Astrocyte (in vitro differentiated cells and primary cell): ENCODE data around the gene SMIM35. TPM values are rescaled to one million over a fixed set of nuclear protein-coding genes. Genes with fewer than 3 reads are reported as not detected.

Experiments used
- DNase-seq: peaks from one replicate; pipeline ENCODE4 v3.0.0-alpha.2; 2010; ENCODE audit warnings: low read depth
- FAIRE-seq: peaks from 2 replicates; lab custom pipeline; 2011; peaks lifted over from hg19 to GRCh38; lab: Jason Lieb, UNC
- H2AFZ ChIP-seq: 2 replicates; pipeline ENCODE4 v1.6.0; 2012; ENCODE audit warnings: low read depth, low read length, inconsistent platforms
- H3K27ac ChIP-seq: 2 replicates; pipeline ENCODE4 v1.5.1; 2011; ENCODE audit warnings: low read depth, low read length, inconsistent platforms
- H3K27me3 ChIP-seq: 2 replicates; pipeline ENCODE4 v1.6.0; 2011; ENCODE audit warnings: low read length, inconsistent platforms; ENCODE audit not compliant: insufficient read depth
- H3K36me3 ChIP-seq: 2 replicates; pipeline ENCODE4 v1.5.1; 2011; ENCODE audit warnings: low read length, inconsistent platforms; ENCODE audit not compliant: insufficient read depth
- H3K4me1 ChIP-seq: 2 replicates; pipeline ENCODE4 v1.5.1; 2011; ENCODE audit warnings: low read length, inconsistent platforms; ENCODE audit not compliant: insufficient read depth
- H3K4me2 ChIP-seq: 2 replicates; pipeline ENCODE4 v1.6.0; 2012; ENCODE audit warnings: low read length, inconsistent platforms
- H3K4me3 ChIP-seq: 2 replicates; pipeline ENCODE4 v1.5.1; 2011; ENCODE audit warnings: low read depth, mild to moderate bottlenecking, low read length, inconsistent platforms; ENCODE audit not compliant: insufficient read depth
- H3K79me2 ChIP-seq: 2 replicates; pipeline ENCODE4 v1.6.0; 2012; ENCODE audit warnings: mild to moderate bottlenecking, low read length, inconsistent platforms; ENCODE audit not compliant: insufficient read depth
- H3K9ac ChIP-seq: 2 replicates; pipeline ENCODE4 v1.6.0; 2012; ENCODE audit warnings: mild to moderate bottlenecking, low read length, inconsistent platforms
- H3K9me3 ChIP-seq: 2 replicates; pipeline ENCODE4 v1.5.1; 2012; ENCODE audit warnings: low read depth, mild to moderate bottlenecking, low read length, inconsistent platforms; ENCODE audit not compliant: insufficient read depth
- H4K20me1 ChIP-seq: 2 replicates; pipeline ENCODE4 v1.6.0; 2012; ENCODE audit warnings: low read length, inconsistent platforms; ENCODE audit not compliant: insufficient read depth
- H3K27ac Mint-ChIP-seq: one replicate; pipeline ENCODE4 v1.8.0; 2021; ENCODE audit warnings: mild to moderate bottlenecking, mixed read lengths; ENCODE audit not compliant: unreplicated experiment
- H3K27me3 Mint-ChIP-seq: one replicate; pipeline ENCODE4 v1.8.0; 2021; ENCODE audit warnings: low read depth, mixed read lengths; ENCODE audit not compliant: unreplicated experiment
- H3K36me3 Mint-ChIP-seq: one replicate; pipeline ENCODE4 v1.8.0; 2021; ENCODE audit warnings: low read depth, mixed read lengths; ENCODE audit not compliant: unreplicated experiment
- H3K4me1 Mint-ChIP-seq: one replicate; pipeline ENCODE4 v1.8.0; 2021; ENCODE audit warnings: low read depth, mixed read lengths; ENCODE audit not compliant: unreplicated experiment
- H3K4me3 Mint-ChIP-seq: one replicate; pipeline ENCODE4 v1.8.0; 2021; ENCODE audit warnings: mild to moderate bottlenecking, moderate library complexity, mixed read lengths; ENCODE audit not compliant: unreplicated experiment
- H3K9me3 Mint-ChIP-seq: one replicate; pipeline ENCODE4 v1.8.0; 2021; ENCODE audit warnings: mild to moderate bottlenecking, mixed read lengths; ENCODE audit not compliant: unreplicated experiment
- EZH2 ChIP-seq: IDR thresholded peaks from 2 replicates; pipeline ENCODE4 v1.6.1; 2012; ENCODE audit warnings: mild to moderate bottlenecking, low read length, inconsistent platforms; ENCODE audit not compliant: insufficient read depth
- total RNA-seq: library from RNA; stranded (reverse); gene quantifications from 2 replicates; pipeline ENCODE4 v1.2.1, GENCODE V29; 2021
- TF ChIP-seq, protein P1 (sequence below): IDR thresholded peaks from 2 replicates; pipeline ENCODE4 v1.5.1; 2011; ENCODE audit warnings: low read depth, mild to moderate bottlenecking, inconsistent platforms, low read length, moderate library complexity; ENCODE audit not compliant: insufficient read depth

SMIM35 gene
- total RNA-seq, 1 donor from 2014 or later = not detected

DNA sequence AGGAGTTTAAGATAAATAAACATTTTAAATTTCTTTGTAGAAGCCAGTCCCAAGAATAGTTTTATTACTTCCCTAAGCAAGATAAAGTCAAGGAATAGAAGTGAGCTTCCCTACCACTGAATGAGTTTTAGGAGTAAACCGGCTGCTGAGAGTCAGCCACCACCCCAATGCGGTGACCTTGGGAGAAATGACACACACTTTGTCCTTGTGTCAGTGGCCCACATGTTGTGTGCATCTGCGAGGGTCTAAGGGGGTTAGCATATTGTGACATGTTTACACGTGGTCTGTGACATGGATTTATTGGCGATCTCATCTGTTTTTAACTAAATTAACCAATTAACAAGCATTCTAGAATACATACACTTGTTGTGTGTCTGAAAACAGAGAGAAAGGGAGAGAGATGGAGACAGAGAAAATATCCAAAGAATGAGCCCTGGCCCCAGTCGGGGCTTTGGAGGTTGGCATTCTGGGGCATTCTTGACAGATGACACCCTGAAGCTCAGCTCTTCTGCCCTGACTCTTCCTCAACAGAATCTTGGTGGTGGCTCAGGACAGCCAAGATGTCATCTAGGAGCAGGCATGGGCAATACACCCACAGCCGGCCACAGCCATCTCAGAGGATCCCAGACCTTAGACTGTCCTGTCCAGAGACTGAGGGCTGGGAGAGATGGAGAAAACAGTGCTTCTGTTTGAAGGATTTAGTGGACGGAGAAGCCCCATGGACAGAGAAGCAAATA, 39.6 kb downstream of the SMIM35 start:
- no peak overlapping the region for H3K4me3 Mint-ChIP-seq
- FAIRE-seq (no peak), DNase-seq (no peak)
- Histone ChIP-seq H3K9ac (no peak overlapping the region), H3K36me3 (no peaks in the 10 kb centered on the region), H3K4me2 (no peak overlapping the region), H3K4me3 (no peak overlapping the region), H2AFZ (no peak overlapping the region), H3K27me3 (peaks cover 13% of the 10 kb centered on the region), H3K27ac (no peak overlapping the region), H3K4me1 (no peaks in the 10 kb centered on the region), H3K79me2 (no peaks in the 10 kb centered on the region), H4K20me1 (no peaks in the 10 kb centered on the region), H3K9me3 (no peaks in the 10 kb centered on the region)
- TF ChIP-seq, protein P1, sequence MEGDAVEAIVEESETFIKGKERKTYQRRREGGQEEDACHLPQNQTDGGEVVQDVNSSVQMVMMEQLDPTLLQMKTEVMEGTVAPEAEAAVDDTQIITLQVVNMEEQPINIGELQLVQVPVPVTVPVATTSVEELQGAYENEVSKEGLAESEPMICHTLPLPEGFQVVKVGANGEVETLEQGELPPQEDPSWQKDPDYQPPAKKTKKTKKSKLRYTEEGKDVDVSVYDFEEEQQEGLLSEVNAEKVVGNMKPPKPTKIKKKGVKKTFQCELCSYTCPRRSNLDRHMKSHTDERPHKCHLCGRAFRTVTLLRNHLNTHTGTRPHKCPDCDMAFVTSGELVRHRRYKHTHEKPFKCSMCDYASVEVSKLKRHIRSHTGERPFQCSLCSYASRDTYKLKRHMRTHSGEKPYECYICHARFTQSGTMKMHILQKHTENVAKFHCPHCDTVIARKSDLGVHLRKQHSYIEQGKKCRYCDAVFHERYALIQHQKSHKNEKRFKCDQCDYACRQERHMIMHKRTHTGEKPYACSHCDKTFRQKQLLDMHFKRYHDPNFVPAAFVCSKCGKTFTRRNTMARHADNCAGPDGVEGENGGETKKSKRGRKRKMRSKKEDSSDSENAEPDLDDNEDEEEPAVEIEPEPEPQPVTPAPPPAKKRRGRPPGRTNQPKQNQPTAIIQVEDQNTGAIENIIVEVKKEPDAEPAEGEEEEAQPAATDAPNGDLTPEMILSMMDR = no peak
- no peak for TF ChIP-seq EZH2
- no peaks in the 10 kb centered on the region for H3K4me1 Mint-ChIP-seq
- H3K27me3 Mint-ChIP-seq = peaks cover 45% of the 10 kb centered on the region
- H3K9me3 Mint-ChIP-seq = no peaks in the 10 kb centered on the region
- no peak overlapping the region for H3K27ac Mint-ChIP-seq
- no peaks in the 10 kb centered on the region for H3K36me3 Mint-ChIP-seq

DNA sequence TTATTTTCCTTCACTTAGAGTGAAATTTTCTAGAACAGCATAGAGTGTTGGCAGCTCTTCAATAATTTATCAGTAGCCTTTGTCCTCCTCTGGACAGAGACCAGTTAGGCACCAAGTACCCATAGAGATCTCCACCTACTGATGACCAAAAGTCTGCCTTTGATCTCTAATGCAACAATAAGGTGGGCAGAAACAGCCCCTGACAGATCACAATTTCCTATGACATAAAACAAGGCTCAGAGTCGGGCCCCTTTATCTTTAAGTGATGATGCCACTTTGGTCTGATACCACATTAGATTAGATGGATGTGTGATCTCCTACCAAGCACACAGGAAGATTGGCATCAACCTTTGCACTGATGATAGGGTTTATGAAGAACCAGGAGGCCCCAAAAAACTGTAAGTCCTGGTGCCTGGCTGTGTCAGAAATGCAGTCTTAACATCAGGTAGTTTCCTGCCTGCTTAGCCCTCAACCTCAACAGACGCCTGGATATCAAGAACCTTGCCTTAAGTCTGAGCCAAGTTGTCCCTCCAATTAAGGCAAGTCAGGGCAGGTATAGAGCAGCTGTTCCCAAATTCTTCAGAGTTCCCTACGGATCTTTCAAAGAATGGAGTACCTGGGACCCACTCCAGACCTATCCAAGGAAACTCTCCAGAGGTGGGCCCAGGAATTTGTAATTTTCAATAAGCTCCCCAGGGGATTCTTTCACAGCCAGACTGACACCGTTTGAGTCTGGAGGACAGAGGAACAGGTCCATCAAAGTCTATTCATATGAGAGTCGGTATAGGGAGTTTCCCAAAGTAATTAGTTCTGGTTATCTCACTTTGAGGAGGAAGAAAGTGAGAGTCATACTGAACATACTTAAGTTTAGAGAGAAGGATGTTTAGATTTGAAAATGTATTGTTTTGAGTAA, 40.5 kb downstream of the SMIM35 start:
- no peak overlapping the region for H3K4me3 ChIP-seq
- H3K27ac ChIP-seq = no peak overlapping the region
- Mint-ChIP-seq H3K4me1 (no peaks in the 10 kb centered on the region), H3K27ac (no peak overlapping the region), H3K4me3 (no peak overlapping the region), H3K9me3 (no peaks in the 10 kb centered on the region), H3K36me3 (no peaks in the 10 kb centered on the region), H3K27me3 (peaks cover 39% of the 10 kb centered on the region)
- FAIRE-seq (no peak), DNase-seq (no peak)
- no peak for TF ChIP-seq EZH2
- no peaks in the 10 kb centered on the region for H4K20me1 ChIP-seq
- no peaks in the 10 kb centered on the region for H3K4me1 ChIP-seq
- no peak overlapping the region for H3K9ac ChIP-seq
- no peaks in the 10 kb centered on the region for H3K36me3 ChIP-seq
- peaks cover 13% of the 10 kb centered on the region for H3K27me3 ChIP-seq
- no peaks in the 10 kb centered on the region for H3K79me2 ChIP-seq
- no peaks in the 10 kb centered on the region for H3K9me3 ChIP-seq
- no peak overlapping the region for H3K4me2 ChIP-seq
- H2AFZ ChIP-seq = no peak overlapping the region

DNA sequence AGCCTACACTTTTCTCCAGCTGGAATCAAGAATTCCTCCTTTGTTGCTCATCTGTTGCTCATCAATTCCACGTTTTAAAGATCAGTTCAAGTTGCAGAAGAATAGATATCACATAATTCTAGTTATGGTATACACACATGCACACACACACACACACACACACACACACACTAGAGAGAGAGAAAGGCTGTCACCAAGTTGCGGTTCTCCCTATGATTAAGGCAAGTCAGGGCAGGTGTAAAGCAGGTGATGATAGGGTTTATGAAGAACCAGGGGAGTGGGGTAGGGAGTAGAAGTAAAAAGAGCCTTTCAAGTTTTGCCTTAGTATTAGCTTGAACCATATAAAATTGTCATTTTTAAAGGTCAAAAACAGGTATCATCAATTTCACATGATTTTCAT, 41.6 kb downstream of the SMIM35 start:
- H3K4me3 Mint-ChIP-seq = no peak overlapping the region
- Histone ChIP-seq H3K4me1 (no peaks in the 10 kb centered on the region), H3K36me3 (no peaks in the 10 kb centered on the region), H3K9me3 (no peaks in the 10 kb centered on the region), H3K27me3 (peaks cover 13% of the 10 kb centered on the region), H3K9ac (no peak overlapping the region), H3K79me2 (no peaks in the 10 kb centered on the region), H3K27ac (no peak overlapping the region), H4K20me1 (no peaks in the 10 kb centered on the region), H2AFZ (no peak overlapping the region), H3K4me2 (no peak overlapping the region), H3K4me3 (no peak overlapping the region)
- DNase-seq (no peak), FAIRE-seq (no peak)
- no peaks in the 10 kb centered on the region for H3K4me1 Mint-ChIP-seq
- H3K27me3 Mint-ChIP-seq = peaks cover 29% of the 10 kb centered on the region
- H3K9me3 Mint-ChIP-seq = no peaks in the 10 kb centered on the region
- TF ChIP-seq, protein P1 = no peak
- no peak for TF ChIP-seq EZH2
- no peaks in the 10 kb centered on the region for H3K36me3 Mint-ChIP-seq
- H3K27ac Mint-ChIP-seq = no peak overlapping the region
